ENCODE data around the gene DNAJC24.

Gene DNAJC24

GRCh38 chr11:31424652-31425051 is 55.0 kb downstream of the DNAJC24 start:
- H3K4me3 ChIP-seq (ENCODE audit: low read depth, low read length): no peak overlapping the region
- no peak for DNase-seq
- in situ Hi-C loops (cut with HindIII; ENCODE audit: low pct_ligation_motif_present, low sequenced_read_pairs): no loop called here
- H3K27ac ChIP-seq: no peak overlapping the region
- no peaks in the 10 kb centered on the region for H3K36me3 ChIP-seq (replicated peaks)
- no peaks in the 10 kb centered on the region for H3K27me3 ChIP-seq (replicated peaks)
- TF ChIP-seq CTCF (IDR thresholded peaks at IDR 0.05; ENCODE audit: low read depth, low read length, missing control alignments): no peak

GRCh38 chr11:31433851-31434250 is 64.2 kb downstream of the DNAJC24 start:
- H3K27ac ChIP-seq: no peak overlapping the region
- in situ Hi-C loops (cut with HindIII; ENCODE audit: low pct_ligation_motif_present, low sequenced_read_pairs): no loop called here
- H3K27me3 ChIP-seq (replicated peaks): no peaks in the 10 kb centered on the region
- H3K4me3 ChIP-seq (ENCODE audit: low read depth, low read length): no peak overlapping the region
- TF ChIP-seq CTCF (IDR thresholded peaks at IDR 0.05; ENCODE audit: low read depth, low read length, missing control alignments): no peak
- no peak for DNase-seq
- no peaks in the 10 kb centered on the region for H3K36me3 ChIP-seq (replicated peaks)

- Histone ChIP-seq H3K36me3 (replicated peaks) (no peaks in the 10 kb centered on the region), H3K4me3 (ENCODE audit: low read depth, low read length) (no peak overlapping the region), H3K27ac (peak overlapping the region; percentile 21), H3K27me3 (replicated peaks) (no peaks in the 10 kb centered on the region)
- TF ChIP-seq CTCF (IDR thresholded peaks at IDR 0.05; ENCODE audit: low read depth, low read length, missing control alignments): no peak
- peak; percentile 47 for DNase-seq
- in situ Hi-C loops (cut with HindIII; ENCODE audit: low pct_ligation_motif_present, low sequenced_read_pairs): no loop called here
Measured at GRCh38 chr11:31437742-31438435, 68.2 kb downstream of the DNAJC24 start.

- H3K27ac ChIP-seq: no peak overlapping the region
- no peak for TF ChIP-seq CTCF (IDR thresholded peaks at IDR 0.05; ENCODE audit: low read depth, low read length, missing control alignments)
- in situ Hi-C loops (cut with HindIII; ENCODE audit: low pct_ligation_motif_present, low sequenced_read_pairs): no loop called here
- H3K27me3 ChIP-seq (replicated peaks): no peaks in the 10 kb centered on the region
- H3K36me3 ChIP-seq (replicated peaks): no peaks in the 10 kb centered on the region
- no peak overlapping the region for H3K4me3 ChIP-seq (ENCODE audit: low read depth, low read length)
- no peak for DNase-seq
Measured at GRCh38 chr11:31441296-31441695, 71.6 kb downstream of the DNAJC24 start.

GRCh38 chr11:31442086-31442485 is 72.4 kb downstream of the DNAJC24 start:
- H3K4me3 ChIP-seq (ENCODE audit: low read depth, low read length): no peak overlapping the region
- no peaks in the 10 kb centered on the region for H3K27me3 ChIP-seq (replicated peaks)
- DNase-seq: no peak
- H3K27ac ChIP-seq: no peak overlapping the region
- H3K36me3 ChIP-seq (replicated peaks): no peaks in the 10 kb centered on the region
- in situ Hi-C loops (cut with HindIII; ENCODE audit: low pct_ligation_motif_present, low sequenced_read_pairs): no loop called here
- no peak for TF ChIP-seq CTCF (IDR thresholded peaks at IDR 0.05; ENCODE audit: low read depth, low read length, missing control alignments)

- no peak for DNase-seq
- Histone ChIP-seq H3K27ac (no peak overlapping the region), H3K27me3 (replicated peaks) (no peaks in the 10 kb centered on the region), H3K36me3 (replicated peaks) (no peaks in the 10 kb centered on the region), H3K4me3 (ENCODE audit: low read depth, low read length) (no peak overlapping the region)
- in situ Hi-C loops (cut with HindIII; ENCODE audit: low pct_ligation_motif_present, low sequenced_read_pairs): no loop called here
- TF ChIP-seq CTCF (IDR thresholded peaks at IDR 0.05; ENCODE audit: low read depth, low read length, missing control alignments): no peak
Measured at GRCh38 chr11:31443802-31444201, 74.1 kb downstream of the DNAJC24 start.
